ENCODE results near the gene DKK3.

The DKK3 gene

DNA sequence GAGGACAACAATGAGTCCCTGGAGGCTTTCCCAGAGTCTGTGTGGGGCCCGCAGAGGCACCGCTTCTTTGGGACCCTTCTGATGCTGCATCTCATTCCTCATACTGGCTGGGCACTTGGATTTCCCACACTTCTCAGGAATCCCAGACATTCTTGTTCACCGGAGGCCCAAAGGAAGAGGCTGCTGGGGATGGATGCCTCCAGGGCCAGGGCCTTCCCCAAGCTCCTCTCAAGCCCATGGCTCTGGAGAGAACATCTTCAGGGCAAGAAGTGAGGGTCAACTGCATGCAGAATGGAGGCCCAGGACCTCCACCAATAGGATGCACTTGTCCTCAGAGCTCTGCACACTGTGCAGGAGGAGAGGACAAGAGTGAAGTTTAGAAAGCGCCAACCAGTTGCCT lies 34.6 kb downstream of the DKK3 start:
- no peaks in the 10 kb centered on the region for H3K4me1 ChIP-seq (ENCODE audit: insufficient read depth, low read length)
- TF ChIP-seq EZH2 (IDR thresholded peaks at IDR 0.05; ENCODE audit: borderline replicate concordance, low read depth, low read length, severe bottlenecking): no peak
- TF ChIP-seq, protein P1, sequence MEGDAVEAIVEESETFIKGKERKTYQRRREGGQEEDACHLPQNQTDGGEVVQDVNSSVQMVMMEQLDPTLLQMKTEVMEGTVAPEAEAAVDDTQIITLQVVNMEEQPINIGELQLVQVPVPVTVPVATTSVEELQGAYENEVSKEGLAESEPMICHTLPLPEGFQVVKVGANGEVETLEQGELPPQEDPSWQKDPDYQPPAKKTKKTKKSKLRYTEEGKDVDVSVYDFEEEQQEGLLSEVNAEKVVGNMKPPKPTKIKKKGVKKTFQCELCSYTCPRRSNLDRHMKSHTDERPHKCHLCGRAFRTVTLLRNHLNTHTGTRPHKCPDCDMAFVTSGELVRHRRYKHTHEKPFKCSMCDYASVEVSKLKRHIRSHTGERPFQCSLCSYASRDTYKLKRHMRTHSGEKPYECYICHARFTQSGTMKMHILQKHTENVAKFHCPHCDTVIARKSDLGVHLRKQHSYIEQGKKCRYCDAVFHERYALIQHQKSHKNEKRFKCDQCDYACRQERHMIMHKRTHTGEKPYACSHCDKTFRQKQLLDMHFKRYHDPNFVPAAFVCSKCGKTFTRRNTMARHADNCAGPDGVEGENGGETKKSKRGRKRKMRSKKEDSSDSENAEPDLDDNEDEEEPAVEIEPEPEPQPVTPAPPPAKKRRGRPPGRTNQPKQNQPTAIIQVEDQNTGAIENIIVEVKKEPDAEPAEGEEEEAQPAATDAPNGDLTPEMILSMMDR (IDR thresholded peaks at IDR 0.05; ENCODE audit: borderline replicate concordance, extremely low read depth, low read length, poor library complexity, severe bottlenecking): no peak
- no peak overlapping the region for H2AFZ ChIP-seq (ENCODE audit: low read depth, low read length)
- no peak overlapping the region for H3K27ac ChIP-seq (ENCODE audit: low read length)
- peaks cover 8% of the 10 kb centered on the region for H3K27me3 ChIP-seq (ENCODE audit: insufficient read depth, low read length, poor library complexity)
- no peak overlapping the region for H3K4me2 ChIP-seq (ENCODE audit: insufficient read depth, low read length)
- no peaks in the 10 kb centered on the region for H3K9me3 ChIP-seq (ENCODE audit: insufficient read depth, low read length, severe bottlenecking)
- 0 out of 2 replicates have a peak, but pooled peaks cover 3% of the 10 kb centered on the region for H4K20me1 ChIP-seq (ENCODE audit: insufficient read depth, low read length)
- ATAC-seq (ENCODE audit: insufficient read depth, low read depth) (no peak), DNase-seq (no peak)
- no peaks in the 10 kb centered on the region for H3K79me2 ChIP-seq (ENCODE audit: insufficient read depth, low read length)
- H3K9ac ChIP-seq (ENCODE audit: low read depth, low read length): no peak overlapping the region
- H3K4me3 ChIP-seq (ENCODE audit: low read depth in 1 of 2, low read length in 2 of 2): no peak overlapping the region
- H3K36me3 ChIP-seq (ENCODE audit: insufficient read depth, low read length): no peaks in the 10 kb centered on the region

DNA sequence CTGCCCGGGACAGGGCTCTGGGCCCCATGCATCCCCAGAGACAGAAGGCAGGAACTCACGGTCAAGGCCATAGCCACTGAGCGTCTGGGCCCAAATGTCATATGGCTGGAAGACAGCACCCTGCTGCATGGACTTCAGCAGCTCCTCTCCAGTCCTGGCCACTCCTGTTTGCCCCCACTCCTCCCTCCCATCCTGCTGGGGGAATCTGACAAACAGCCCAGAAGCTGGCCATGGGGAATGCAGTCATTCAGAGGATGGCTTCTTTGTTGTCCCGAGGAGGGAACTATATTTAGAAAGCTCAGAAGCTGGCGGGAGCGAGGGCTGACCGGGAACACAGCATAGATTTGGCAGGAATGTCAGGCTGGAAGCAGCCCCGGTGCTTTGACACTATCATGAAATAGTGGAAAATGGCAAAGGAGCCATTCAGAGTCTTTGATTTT lies 35.0 kb downstream of the DKK3 start:
- Histone ChIP-seq H4K20me1 (ENCODE audit: insufficient read depth, low read length) (0 out of 2 replicates have a peak, but pooled peaks cover 3% of the 10 kb centered on the region), H3K79me2 (ENCODE audit: insufficient read depth, low read length) (no peaks in the 10 kb centered on the region), H3K4me1 (ENCODE audit: insufficient read depth, low read length) (no peaks in the 10 kb centered on the region), H3K36me3 (ENCODE audit: insufficient read depth, low read length) (no peaks in the 10 kb centered on the region), H3K9me3 (ENCODE audit: insufficient read depth, low read length, severe bottlenecking) (no peaks in the 10 kb centered on the region), H3K27me3 (ENCODE audit: insufficient read depth, low read length, poor library complexity) (peaks cover 4% of the 10 kb centered on the region), H2AFZ (ENCODE audit: low read depth, low read length) (no peak overlapping the region), H3K27ac (ENCODE audit: low read length) (no peak overlapping the region), H3K4me3 (ENCODE audit: low read depth in 1 of 2, low read length in 2 of 2) (no peak overlapping the region), H3K4me2 (ENCODE audit: insufficient read depth, low read length) (no peak overlapping the region), H3K9ac (ENCODE audit: low read depth, low read length) (no peak overlapping the region)
- no peak for TF ChIP-seq EZH2 (IDR thresholded peaks at IDR 0.05; ENCODE audit: borderline replicate concordance, low read depth, low read length, severe bottlenecking)
- TF ChIP-seq, protein P1 (IDR thresholded peaks at IDR 0.05; ENCODE audit: borderline replicate concordance, extremely low read depth, low read length, poor library complexity, severe bottlenecking): no peak
- DNase-seq (no peak), ATAC-seq (ENCODE audit: insufficient read depth, low read depth) (no peak)

DNA sequence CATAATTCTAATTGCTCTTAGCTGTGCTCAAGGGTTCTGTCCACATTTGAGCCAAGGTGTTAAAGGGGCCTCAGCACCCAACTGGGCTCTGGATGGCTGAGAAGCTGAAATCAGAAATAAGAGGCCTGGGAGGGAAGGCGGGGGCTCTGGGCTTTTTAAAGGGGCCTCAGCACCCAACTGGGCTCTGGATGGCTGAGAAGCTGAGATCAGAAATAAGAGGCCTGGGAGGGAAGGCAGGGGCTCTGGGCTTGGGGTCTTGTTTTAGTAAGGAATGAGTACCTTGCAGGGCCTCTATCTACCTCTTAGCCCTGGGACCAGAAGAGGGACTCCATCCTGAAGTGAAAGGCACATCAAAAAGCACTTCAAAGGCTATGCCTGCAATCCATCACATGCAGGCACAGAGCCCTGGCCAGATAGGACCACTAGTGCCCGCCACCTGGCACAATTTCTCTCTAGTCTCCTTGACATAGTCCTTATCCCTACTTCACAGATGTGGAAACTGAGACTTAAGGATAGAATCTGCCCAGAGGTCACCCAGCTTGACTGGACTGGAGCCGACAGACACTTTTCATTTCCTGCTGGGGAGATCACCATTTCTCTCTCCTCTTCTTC lies 35.6 kb downstream of the DKK3 start:
- Histone ChIP-seq H3K79me2 (ENCODE audit: insufficient read depth, low read length) (no peaks in the 10 kb centered on the region), H3K27me3 (ENCODE audit: insufficient read depth, low read length, poor library complexity) (peaks cover 4% of the 10 kb centered on the region), H3K4me1 (ENCODE audit: insufficient read depth, low read length) (no peaks in the 10 kb centered on the region), H3K9me3 (ENCODE audit: insufficient read depth, low read length, severe bottlenecking) (no peaks in the 10 kb centered on the region), H2AFZ (ENCODE audit: low read depth, low read length) (no peak overlapping the region), H3K36me3 (ENCODE audit: insufficient read depth, low read length) (no peaks in the 10 kb centered on the region), H3K4me3 (ENCODE audit: low read depth in 1 of 2, low read length in 2 of 2) (no peak overlapping the region), H4K20me1 (ENCODE audit: insufficient read depth, low read length) (0 out of 2 replicates have a peak, but pooled peaks cover 3% of the 10 kb centered on the region), H3K9ac (ENCODE audit: low read depth, low read length) (no peak overlapping the region), H3K27ac (ENCODE audit: low read length) (no peak overlapping the region), H3K4me2 (ENCODE audit: insufficient read depth, low read length) (no peak overlapping the region)
- TF ChIP-seq, protein P1 (IDR thresholded peaks at IDR 0.05; ENCODE audit: borderline replicate concordance, extremely low read depth, low read length, poor library complexity, severe bottlenecking): no peak
- TF ChIP-seq EZH2 (IDR thresholded peaks at IDR 0.05; ENCODE audit: borderline replicate concordance, low read depth, low read length, severe bottlenecking): no peak
- DNase-seq: no peak
- ATAC-seq (ENCODE audit: insufficient read depth, low read depth): no peak
